Sigmoid colon (tissue), 7 donors: ENCODE data around the gene MYLK. TPM values are rescaled to one million over a fixed set of nuclear protein-coding genes. Genes with fewer than 3 reads are reported as not detected.

Experiments
- DNase-seq: peaks from one replicate; pipeline ENCODE4 v3.0.0-alpha.2; 2019
- H3K27ac ChIP-seq, 4 donors: fragments of 200-600 bp; sonication (generic); one replicate each; pipeline ENCODE4 v1.5.1; 2016 to 2019; ENCODE audit warnings: mild to moderate bottlenecking in 1 of 4
- H3K27me3 ChIP-seq, 3 donors: fragments of 200-600 bp; sonication (generic); one replicate each; pipeline ENCODE4 v1.5.1; 2019; ENCODE audit warnings: mild to moderate bottlenecking in 1 of 3
- H3K36me3 ChIP-seq, 4 donors: fragments of 200-600 bp; sonication (generic); one replicate each; pipeline ENCODE4 v1.5.1; 2016 to 2019
- H3K4me1 ChIP-seq, 4 donors: fragments of 200-600 bp; sonication (generic); one replicate each; pipeline ENCODE4 v1.5.1; 2017 to 2019
- H3K4me3 ChIP-seq, 4 donors: fragments of 200-600 bp; sonication (generic); one replicate each; pipeline ENCODE4 v1.5.1; 2017 to 2019; ENCODE audit warnings: mild to moderate bottlenecking in 2 of 4, moderate library complexity in 1 of 4
- H3K9me3 ChIP-seq, 4 donors: fragments of 200-600 bp in 3 of 4; sonication (generic) in 3 of 4; one replicate each; pipeline versions ENCODE4 v1.5.1 to v1.6.1; 2013 to 2019
- EP300 ChIP-seq, 4 donors: sonication (generic); formaldehyde crosslinking; IDR thresholded peaks; one replicate each; pipeline ENCODE4 v1.6.1; 2017; ENCODE audit warnings: antibody characterized with exemption in 4 of 4
- POLR2A ChIP-seq, 2 donors: fragments of 450-650 bp; IDR thresholded peaks; one replicate each; pipeline ENCODE4 v1.6.1; 2016; ENCODE audit warnings: antibody characterized with exemption in 2 of 2, mild to moderate bottlenecking in 2 of 2, moderate library complexity in 2 of 2
- POLR2AphosphoS5 ChIP-seq, 4 donors: sonication (generic); formaldehyde crosslinking; IDR thresholded peaks; one replicate each; pipeline ENCODE4 v1.6.1; 2017; ENCODE audit warnings: antibody characterized with exemption in 4 of 4
- WGBS, 2 donors: extraction: QIAGEN DNeasy Blood & Tissue Kit; methylation state at CpG; one replicate each; pipeline ENCODE4 v1.1.7; 2013; 5-methylcytosine and 5-hydroxymethylcytosine counted together
- intact Hi-C: fragments of 100-400 bp; cut with DNase I; formaldehyde crosslinking; loops from one replicate; pipeline ENCODE4 v1.15.1; 2023
- polyA plus RNA-seq, 3 donors: library from polyadenylated mRNA; stranded (reverse); fragments of 200-250 nt; gene quantifications; one replicate each; pipeline ENCODE4 v1.2.3, GENCODE V29; 2013
- total RNA-seq, 4 donors: library from RNA; depleted of rRNA; stranded (reverse); fragments of >200 nt; gene quantifications; one replicate each; pipeline ENCODE4 v1.1.0, GENCODE V29; 2016
- TF ChIP-seq, protein P1 (sequence below), 4 experiments: fragments of 450-650 bp in 3 of 4; fragments of 200-600 bp in 1 of 4; IDR thresholded peaks; one replicate each; pipeline ENCODE4 v1.5.1; 2016 to 2019; ENCODE audit warnings: antibody characterized with exemption in 4 of 4, mild to moderate bottlenecking in 3 of 4, moderate library complexity in 2 of 4
- donor health status: healthy with polysubstance abuse.
- donor health status: Bipolar disorder and iron deficiency.
- donor health status: healthy.

The MYLK gene
- total and polyA plus RNA-seq, 7 donors, result 21.5 to 2,153 (median 1,169) TPM

DNA sequence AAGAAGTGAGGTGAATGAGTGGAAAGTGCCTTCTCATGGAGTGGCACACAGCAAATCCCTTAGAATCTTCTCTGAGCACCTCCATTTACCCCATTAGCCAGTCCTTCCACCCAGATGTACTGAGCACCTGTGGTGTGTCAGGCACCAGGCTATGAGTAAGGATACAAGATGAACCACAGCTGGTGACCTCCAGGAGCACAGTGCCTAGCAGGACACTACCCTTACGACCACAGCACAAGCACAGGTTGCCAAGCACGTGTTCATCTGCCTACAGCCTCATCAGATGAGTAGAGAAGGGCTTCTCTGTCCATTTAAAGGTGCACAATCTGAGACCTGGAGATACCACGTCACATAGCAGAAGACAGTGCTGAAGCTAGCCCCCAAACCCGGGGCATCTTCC, 6.2 kb downstream of the MYLK start:
- H3K9me3 ChIP-seq, result no peaks in the 10 kb centered on the region
- no peak for TF ChIP-seq POLR2AphosphoS5 (IDR thresholded peaks at IDR 0.05)
- TF ChIP-seq POLR2A (IDR thresholded peaks at IDR 0.05), result no peak
- TF ChIP-seq, protein P1, sequence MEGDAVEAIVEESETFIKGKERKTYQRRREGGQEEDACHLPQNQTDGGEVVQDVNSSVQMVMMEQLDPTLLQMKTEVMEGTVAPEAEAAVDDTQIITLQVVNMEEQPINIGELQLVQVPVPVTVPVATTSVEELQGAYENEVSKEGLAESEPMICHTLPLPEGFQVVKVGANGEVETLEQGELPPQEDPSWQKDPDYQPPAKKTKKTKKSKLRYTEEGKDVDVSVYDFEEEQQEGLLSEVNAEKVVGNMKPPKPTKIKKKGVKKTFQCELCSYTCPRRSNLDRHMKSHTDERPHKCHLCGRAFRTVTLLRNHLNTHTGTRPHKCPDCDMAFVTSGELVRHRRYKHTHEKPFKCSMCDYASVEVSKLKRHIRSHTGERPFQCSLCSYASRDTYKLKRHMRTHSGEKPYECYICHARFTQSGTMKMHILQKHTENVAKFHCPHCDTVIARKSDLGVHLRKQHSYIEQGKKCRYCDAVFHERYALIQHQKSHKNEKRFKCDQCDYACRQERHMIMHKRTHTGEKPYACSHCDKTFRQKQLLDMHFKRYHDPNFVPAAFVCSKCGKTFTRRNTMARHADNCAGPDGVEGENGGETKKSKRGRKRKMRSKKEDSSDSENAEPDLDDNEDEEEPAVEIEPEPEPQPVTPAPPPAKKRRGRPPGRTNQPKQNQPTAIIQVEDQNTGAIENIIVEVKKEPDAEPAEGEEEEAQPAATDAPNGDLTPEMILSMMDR (IDR thresholded peaks at IDR 0.05), result no peak
- no peak for TF ChIP-seq EP300 (IDR thresholded peaks at IDR 0.05)
- no peaks in the 10 kb centered on the region for H3K36me3 ChIP-seq
- 87 to 94% methylated on average over 4 of the region's 4 CpGs for WGBS, 2 donors
- DNase-seq, result no peak
- no peaks in the 10 kb centered on the region for H3K27me3 ChIP-seq
- intact Hi-C loops, result no loop called here
- no peak overlapping the region for H3K27ac ChIP-seq
- peaks cover 0 to 2% (median 1%) of the 10 kb centered on the region in 4 donors for H3K4me1 ChIP-seq
- no peak overlapping the region for H3K4me3 ChIP-seq

DNA sequence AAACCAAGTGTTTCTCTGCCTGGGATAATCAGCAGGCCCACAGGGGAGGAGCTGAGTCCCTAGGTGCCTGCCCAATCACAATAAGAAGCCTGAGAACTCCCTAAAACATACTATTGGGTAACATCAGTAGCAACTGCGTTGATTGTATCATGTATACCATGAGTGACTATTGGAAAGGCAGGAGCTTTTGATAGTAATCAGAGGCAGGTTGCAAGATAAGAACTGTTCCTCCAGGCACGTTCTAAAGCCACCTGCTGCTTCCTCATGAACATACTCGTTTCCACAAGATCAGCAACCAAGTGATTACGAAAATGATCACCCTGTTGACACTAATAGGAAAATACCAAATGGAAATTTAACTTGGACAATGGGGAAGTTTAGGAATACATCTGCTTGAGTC, 6.7 kb downstream of the MYLK start:
- no peak overlapping the region for H3K27ac ChIP-seq
- no peak for TF ChIP-seq POLR2A (IDR thresholded peaks at IDR 0.05)
- no peak for TF ChIP-seq POLR2AphosphoS5 (IDR thresholded peaks at IDR 0.05)
- TF ChIP-seq, protein P1 (IDR thresholded peaks at IDR 0.05), result no peak
- TF ChIP-seq EP300 (IDR thresholded peaks at IDR 0.05), result no peak
- H3K36me3 ChIP-seq, result no peaks in the 10 kb centered on the region
- no peaks in the 10 kb centered on the region for H3K4me1 ChIP-seq
- DNase-seq, result no peak
- H3K4me3 ChIP-seq, result no peak overlapping the region
- H3K27me3 ChIP-seq, result no peaks in the 10 kb centered on the region
- H3K9me3 ChIP-seq, result no peaks in the 10 kb centered on the region
- WGBS, 2 donors, result 79 to 86% methylated on average over 4 of the region's 4 CpGs
- intact Hi-C loops, result no loop called here

DNA sequence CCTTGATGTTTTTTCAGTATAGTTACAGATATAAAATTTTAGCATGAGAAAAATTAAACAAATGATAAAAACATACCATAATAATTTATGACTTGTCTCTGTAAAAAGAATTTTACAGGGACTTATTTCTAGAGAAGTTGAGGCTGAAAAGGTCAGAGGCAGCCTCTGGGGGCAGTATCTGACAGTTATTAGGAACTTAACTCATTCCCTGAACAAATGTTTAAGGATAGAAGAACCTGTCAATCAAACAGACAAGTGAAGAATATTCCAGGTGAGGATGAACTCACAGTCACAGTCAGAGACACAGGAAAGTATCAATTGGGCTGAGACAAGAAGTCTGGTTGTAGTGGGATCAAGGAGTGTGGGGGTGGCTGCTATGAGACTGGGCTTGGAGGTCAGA, 7.3 kb downstream of the MYLK start:
- DNase-seq, result no peak
- TF ChIP-seq EP300 (IDR thresholded peaks at IDR 0.05) (no peak), POLR2AphosphoS5 (IDR thresholded peaks at IDR 0.05) (no peak), POLR2A (IDR thresholded peaks at IDR 0.05) (no peak)
- TF ChIP-seq, protein P1 (IDR thresholded peaks at IDR 0.05), result no peak
- no peaks in the 10 kb centered on the region for H3K4me1 ChIP-seq
- no peaks in the 10 kb centered on the region for H3K27me3 ChIP-seq
- no peaks in the 10 kb centered on the region for H3K9me3 ChIP-seq
- no peaks in the 10 kb centered on the region for H3K36me3 ChIP-seq
- intact Hi-C loops, result no loop called here
- H3K27ac ChIP-seq, result no peak overlapping the region
- H3K4me3 ChIP-seq, result no peak overlapping the region

DNA sequence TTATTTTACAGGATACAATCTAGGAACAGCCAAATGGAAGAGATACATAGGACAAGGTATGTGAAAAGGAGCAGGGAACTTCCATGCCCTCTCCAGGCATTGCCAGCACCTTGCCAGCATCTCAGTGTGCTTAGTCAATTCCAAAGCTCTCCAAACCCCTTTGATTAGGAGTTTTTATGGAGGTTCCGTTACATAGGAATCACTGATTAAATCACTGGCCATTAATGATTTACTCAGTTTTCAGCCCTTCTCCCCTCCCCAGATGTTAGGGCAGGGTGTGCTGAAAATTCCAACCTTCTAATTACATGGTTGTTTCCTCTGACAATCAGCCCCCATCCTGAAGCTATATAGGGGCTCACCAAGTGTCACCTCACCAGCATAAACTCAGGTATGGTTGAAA, 11.5 kb downstream of the MYLK start:
- WGBS, 2 donors, result 33 to 65% methylated on average over 1 of the region's 1 CpG
- no peaks in the 10 kb centered on the region for H3K36me3 ChIP-seq
- no peak overlapping the region for H3K27ac ChIP-seq
- no peaks in the 10 kb centered on the region for H3K4me1 ChIP-seq
- TF ChIP-seq POLR2A (IDR thresholded peaks at IDR 0.05) (no peak), POLR2AphosphoS5 (IDR thresholded peaks at IDR 0.05) (no peak), EP300 (IDR thresholded peaks at IDR 0.05) (no peak)
- TF ChIP-seq, protein P1 (IDR thresholded peaks at IDR 0.05), result no peak
- no peak overlapping the region for H3K4me3 ChIP-seq
- no peaks in the 10 kb centered on the region for H3K27me3 ChIP-seq
- intact Hi-C loops, result no loop called here
- H3K9me3 ChIP-seq, result no peaks in the 10 kb centered on the region
- DNase-seq, result no peak

DNA sequence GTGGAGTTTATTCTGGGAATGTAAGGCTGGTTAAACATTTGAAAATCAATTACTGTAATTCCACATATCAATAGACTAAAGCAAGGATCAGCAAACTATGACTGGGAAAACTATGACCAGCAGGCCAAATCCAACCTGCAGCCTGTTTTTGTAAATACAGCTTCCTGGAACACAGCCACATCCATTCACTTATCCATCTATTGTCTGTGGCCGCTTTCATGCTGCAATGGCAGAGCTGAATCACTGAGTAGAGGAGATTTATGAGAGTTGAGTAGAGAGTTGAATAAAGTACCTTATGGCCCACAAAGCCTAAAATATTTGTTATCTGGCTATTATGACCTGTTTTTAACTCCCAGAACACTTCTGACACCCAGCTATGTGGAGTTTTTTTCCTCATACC, 12.2 kb downstream of the MYLK start:
- 66 to 88% methylated on average over 1 of the region's 1 CpG for whole genome bisulfite sequencing, 2 donors
- no peaks in the 10 kb centered on the region for H3K36me3 ChIP-seq
- no peaks in the 10 kb centered on the region for H3K4me1 ChIP-seq
- H3K27ac ChIP-seq, result no peak overlapping the region
- H3K4me3 ChIP-seq, result no peak overlapping the region
- no peaks in the 10 kb centered on the region for H3K9me3 ChIP-seq
- intact Hi-C loops, result no loop called here
- no peak for DNase-seq
- no peaks in the 10 kb centered on the region for H3K27me3 ChIP-seq
- TF ChIP-seq POLR2A (IDR thresholded peaks at IDR 0.05), result no peak
- TF ChIP-seq, protein P1 (IDR thresholded peaks at IDR 0.05), result no peak
